Measurements from ENCODE around the gene SMIM10L2A. TPM values are rescaled to one million over a fixed set of nuclear protein-coding genes. Genes with fewer than 3 reads are reported as not detected.

The SMIM10L2A gene
- total and polyA plus RNA-seq, 2 donors (not counting 1 experiment from before 2014, with no cell fraction given) = 0.02 to 0.66 TPM

GRCh38 chrX:135437867-135438733 is 16.4 kb downstream of the SMIM10L2A start:
- Histone ChIP-seq H4K20me1 (ENCODE audit: control insufficient read depth, extremely low read depth, insufficient read depth, low read length) (no peaks in the 10 kb centered on the region), H3K4me2 (ENCODE audit: extremely low read depth, insufficient read depth, low read length) (no peak overlapping the region), H3K9ac (ENCODE audit: insufficient read depth, low read length) (no peak overlapping the region), H3K79me2 (ENCODE audit: control insufficient read depth, insufficient read depth, low read length) (no peaks in the 10 kb centered on the region), H3K4me3 (replicated peaks in 1 of 4; ENCODE audit: control extremely low read depth in 1 of 4, insufficient read depth in 1 of 4, low read depth in 3 of 4, low read length in 4 of 4) (no peak overlapping the region), H3K27me3 (ENCODE audit: control insufficient read depth, insufficient read depth, low read length) (no peaks in the 10 kb centered on the region), H3K4me1 (ENCODE audit: control insufficient read depth, extremely low read depth, insufficient read depth, low read length) (no peaks in the 10 kb centered on the region), H3K9me3 (ENCODE audit: control insufficient read depth, insufficient read depth, low read depth, low read length) (no peaks in the 10 kb centered on the region), H2AFZ (ENCODE audit: low read length) (no peak overlapping the region), H3K36me3 (ENCODE audit: control insufficient read depth, insufficient read depth, low read length) (no peaks in the 10 kb centered on the region), H3K27ac (ENCODE audit: insufficient read depth, low read length) (no peak overlapping the region)
- no peak for DNase-seq (ENCODE audit: low read depth in 2 of 2)
- no peak for TF ChIP-seq EZH2 (IDR thresholded peaks at IDR 0.05; ENCODE audit: low read length, missing control alignments)

GRCh38 chrX:135438734-135439043 is 16.9 kb downstream of the SMIM10L2A start:
- H3K4me1 ChIP-seq (ENCODE audit: control insufficient read depth, extremely low read depth, insufficient read depth, low read length) = no peaks in the 10 kb centered on the region
- no peak overlapping the region for H3K27ac ChIP-seq (ENCODE audit: insufficient read depth, low read length)
- no peaks in the 10 kb centered on the region for H3K27me3 ChIP-seq (ENCODE audit: control insufficient read depth, insufficient read depth, low read length)
- no peak overlapping the region for H2AFZ ChIP-seq (ENCODE audit: low read length)
- H3K4me2 ChIP-seq (ENCODE audit: extremely low read depth, insufficient read depth, low read length) = no peak overlapping the region
- no peaks in the 10 kb centered on the region for H3K9me3 ChIP-seq (ENCODE audit: control insufficient read depth, insufficient read depth, low read depth, low read length)
- no peak overlapping the region for H3K4me3 ChIP-seq (replicated peaks in 1 of 4; ENCODE audit: control extremely low read depth in 1 of 4, insufficient read depth in 1 of 4, low read depth in 3 of 4, low read length in 4 of 4)
- H3K79me2 ChIP-seq (ENCODE audit: control insufficient read depth, insufficient read depth, low read length) = no peaks in the 10 kb centered on the region
- H4K20me1 ChIP-seq (ENCODE audit: control insufficient read depth, extremely low read depth, insufficient read depth, low read length) = no peaks in the 10 kb centered on the region
- TF ChIP-seq EZH2 (IDR thresholded peaks at IDR 0.05; ENCODE audit: low read length, missing control alignments) (no peak), CTCF (conservative IDR thresholded peaks at IDR 0.05 in 1 of 2, IDR thresholded peaks at IDR 0.05 in 1 of 2; ENCODE audit: low read depth in 1 of 2, low read length in 2 of 2) (no peak)
- no peaks in the 10 kb centered on the region for H3K36me3 ChIP-seq (ENCODE audit: control insufficient read depth, insufficient read depth, low read length)
- no peak overlapping the region for H3K9ac ChIP-seq (ENCODE audit: insufficient read depth, low read length)
- no peak for DNase-seq (ENCODE audit: low read depth in 2 of 2)

- Histone ChIP-seq H3K9me3 (ENCODE audit: control insufficient read depth, insufficient read depth, low read depth, low read length) (no peaks in the 10 kb centered on the region), H3K4me2 (ENCODE audit: extremely low read depth, insufficient read depth, low read length) (no peak overlapping the region), H3K36me3 (ENCODE audit: control insufficient read depth, insufficient read depth, low read length) (no peaks in the 10 kb centered on the region), H3K4me3 (replicated peaks in 1 of 4; ENCODE audit: control extremely low read depth in 1 of 4, insufficient read depth in 1 of 4, low read depth in 3 of 4, low read length in 4 of 4) (no peak overlapping the region), H2AFZ (ENCODE audit: low read length) (no peak overlapping the region), H4K20me1 (ENCODE audit: control insufficient read depth, extremely low read depth, insufficient read depth, low read length) (no peaks in the 10 kb centered on the region), H3K9ac (ENCODE audit: insufficient read depth, low read length) (no peak overlapping the region), H3K27ac (ENCODE audit: insufficient read depth, low read length) (no peak overlapping the region), H3K79me2 (ENCODE audit: control insufficient read depth, insufficient read depth, low read length) (no peaks in the 10 kb centered on the region), H3K27me3 (ENCODE audit: control insufficient read depth, insufficient read depth, low read length) (no peaks in the 10 kb centered on the region), H3K4me1 (ENCODE audit: control insufficient read depth, extremely low read depth, insufficient read depth, low read length) (no peaks in the 10 kb centered on the region)
- DNase-seq (ENCODE audit: low read depth in 2 of 2) = no peak
- TF ChIP-seq EZH2 (IDR thresholded peaks at IDR 0.05; ENCODE audit: low read length, missing control alignments) = no peak
- no peak for TF ChIP-seq CTCF (conservative IDR thresholded peaks at IDR 0.05 in 1 of 2, IDR thresholded peaks at IDR 0.05 in 1 of 2; ENCODE audit: low read depth in 1 of 2, low read length in 2 of 2)
Measured at GRCh38 chrX:135449637-135450550, 28.1 kb downstream of the SMIM10L2A start.

All from fibroblast of lung (primary cell).